HepG2 (cell line): Measurements from ENCODE around the gene CD207. TPM values are rescaled to one million over a fixed set of nuclear protein-coding genes. Genes with fewer than 3 reads are reported as not detected.
A peak's percentile ranks its signal among the peaks of the same experiment; 100 is the strongest.

Experiments
- ATAC-seq: fragments of 200-7000 bp; cut with Tn5 transposase; 3 replicates; pipeline ENCODE4 v1.9.1; 2020; ENCODE audit warnings: mild to moderate bottlenecking, moderate library complexity
- BruUV-seq: library from RNA; stranded (reverse); fragments of 400-500 nt; replicated peaks from 2 replicates; lab custom pipeline; 2021; lab: Mats Ljungman, UMichigan
- CTCF ChIA-PET: fragments of 300-600 bp; formaldehyde crosslinking; extraction: SDS; loops from one replicate; lab custom pipeline; 2021; ENCODE audit warnings: low total read pairs, inconsistent platforms, low intra/inter-chr PET ratio; lab: Yijun Ruan, JAX
- POLR2A ChIA-PET: fragments of 350-600 bp; sonication (Branson Sonifier 250); formaldehyde crosslinking; loops from one replicate; lab custom pipeline; 2020; ENCODE audit warnings: antibody characterized with exemption, inconsistent platforms; lab: Yijun Ruan, JAX
- DNase-seq: peaks from one replicate; pipeline ENCODE4 v3.0.0-alpha.2; 2015; ENCODE audit warnings: low spot score
- FAIRE-seq: peaks from 3 replicates; lab custom pipeline; 2011; peaks lifted over from hg19 to GRCh38; lab: Jason Lieb, UNC
- H2AFZ ChIP-seq: one replicate; pipeline ENCODE4 v1.6.1; 2011; ENCODE audit warnings: low read length, inconsistent platforms
- H3K27ac ChIP-seq: fragments of 300-600 bp; 3 replicates; pipeline ENCODE4 v1.8.0; 2011; ENCODE audit warnings: mixed run types, mild to moderate bottlenecking, mixed read lengths, low read length, inconsistent platforms; ENCODE audit not compliant: insufficient read depth; ENCODE audit errors: extremely low read length
- H3K27me3 ChIP-seq, 2 experiments: fragments of 200-600 bp in 1 of 2; 2 replicates in 1 of 2; 3 replicates in 1 of 2; pipeline versions ENCODE4 v1.6.0 to v1.8.0; 2011; ENCODE audit warnings: low read length in 2 of 2, mild to moderate bottlenecking in 2 of 2, moderate library complexity in 2 of 2, inconsistent platforms in 1 of 2; ENCODE audit not compliant: insufficient read depth in 2 of 2, control insufficient read depth in 1 of 2
- H3K36me3 ChIP-seq, 2 experiments: fragments of 200-600 bp in 1 of 2; replicated peaks in 1 of 2; 2 replicates in 1 of 2; 3 replicates in 1 of 2; pipeline versions ENCODE4 v1.5.1 to v1.8.0; 2011; ENCODE audit warnings: low read length in 2 of 2, inconsistent platforms in 1 of 2; ENCODE audit not compliant: insufficient read depth in 2 of 2, control insufficient read depth in 1 of 2
- H3K4me1 ChIP-seq: 2 replicates; pipeline ENCODE4 v1.5.1; 2012; ENCODE audit warnings: low read length, inconsistent platforms; ENCODE audit not compliant: insufficient read depth
- H3K4me2 ChIP-seq: 2 replicates; pipeline ENCODE4 v1.6.0; 2011; ENCODE audit warnings: low read depth, low read length, inconsistent platforms
- H3K4me3 ChIP-seq, 3 experiments: fragments of 200-600 bp in 1 of 3; sonication (generic), shearing (Covaris generic) in 1 of 3; replicated peaks in 1 of 3; 2 replicates each; pipeline ENCODE4 v1.5.1; 2011 to 2016; ENCODE audit warnings: low read length in 3 of 3, inconsistent platforms in 2 of 3, low read depth in 2 of 3, mild to moderate bottlenecking in 2 of 3, control low read depth in 1 of 3, mixed read lengths in 1 of 3; ENCODE audit not compliant: insufficient read depth in 1 of 3
- H3K79me2 ChIP-seq: one replicate; pipeline ENCODE4 v1.6.1; 2011; ENCODE audit warnings: low read length, inconsistent platforms; ENCODE audit not compliant: insufficient read depth
- H3K9ac ChIP-seq: 2 replicates; pipeline ENCODE4 v1.6.0; 2011; ENCODE audit warnings: mild to moderate bottlenecking, low read depth, low read length, inconsistent platforms; ENCODE audit not compliant: insufficient read depth
- H3K9me3 ChIP-seq: 2 replicates; pipeline ENCODE4 v1.5.1; 2012; ENCODE audit warnings: mild to moderate bottlenecking, low read length
- H4K20me1 ChIP-seq: 2 replicates; pipeline ENCODE4 v1.6.0; 2011; ENCODE audit warnings: inconsistent platforms, mild to moderate bottlenecking, low read length, moderate library complexity; ENCODE audit not compliant: insufficient read depth
- MED8 ChIP-seq: sonication (generic); formaldehyde crosslinking; IDR thresholded peaks from 2 replicates; pipeline ENCODE4 v1.8.1; 2023; ENCODE audit warnings: mild to moderate bottlenecking, missing genetic modification reagents; ENCODE audit not compliant: insufficient replicate concordance
- PHF21A ChIP-seq: sonication (generic); formaldehyde crosslinking; IDR thresholded peaks from 2 replicates; pipeline ENCODE4 v1.5.0; 2020; ENCODE audit warnings: mild to moderate bottlenecking, missing genetic modification reagents
- ZBTB43 ChIP-seq: sonication (generic); formaldehyde crosslinking; conservative IDR thresholded peaks from 2 replicates; pipeline ENCODE4 v1.4.0; 2020; ENCODE audit warnings: missing genetic modification reagents
- ZNF569 ChIP-seq: sonication (generic); formaldehyde crosslinking; IDR thresholded peaks from 2 replicates; pipeline ENCODE4 v1.5.0; 2020; ENCODE audit warnings: mild to moderate bottlenecking, missing genetic modification reagents, moderate library complexity, borderline replicate concordance
- WGBS: methylation state at CpG from one replicate; pipeline ENCODE4 v1.1.6; 2017; ENCODE audit warnings: low lambda C conversion rate; 5-methylcytosine and 5-hydroxymethylcytosine counted together
- in situ Hi-C: cut with HindIII; loops from 2 replicates; pipeline ENCODE4 v1.10.0; 2017; ENCODE audit warnings: low pct_unique_long_range_greater_than_20kb; ENCODE audit not compliant: extremely low pct_ligation_motif_present
- intact Hi-C: fragments of 100-400 bp; cut with micrococcal nuclease; formaldehyde crosslinking; loops from one replicate; pipeline ENCODE4 v1.10.0; 2022; ENCODE audit not compliant: unreplicated experiment
- polyA plus RNA-seq, 8 experiments: library from polyadenylated mRNA; depleted of rRNA in 3 of 8; stranded (reverse) in 7 of 8; unstranded in 1 of 8; fragments of >200 nt; fragmentation: Illumina TruSeq in 4 of 8; extraction: Trizol in 4 of 8; gene quantifications; 2 replicates each; pipeline versions ENCODE4 v1.2.1 to v1.2.3, GENCODE V29; 2011 to 2016; ENCODE audit warnings: low read depth in 4 of 8, missing spikeins in 1 of 8, mixed read lengths in 1 of 8; ENCODE audit not compliant: insufficient read depth in 1 of 8
- total RNA-seq, 5 experiments: library from RNA; depleted of rRNA; stranded (reverse); fragments of >200 nt; fragmentation: Illumina TruSeq; extraction: Trizol; gene quantifications; 2 replicates each; pipeline ENCODE4 v1.2.3, GENCODE V29; 2016; ENCODE audit warnings: low read depth in 1 of 5
- TF ChIP-seq, protein P1 (sequence below): sonication (generic); formaldehyde crosslinking; IDR thresholded peaks from 2 replicates; pipeline ENCODE4 v1.5.1; 2020; ENCODE audit warnings: missing genetic modification reagents, mild to moderate bottlenecking, borderline replicate concordance

The CD207 gene
- total and polyA plus RNA-seq, 2 of the 13 experiments (the other 11 are each of a cell fraction or from before 2014, with no cell fraction given) = 0.09 to 0.15 TPM

- TF ChIP-seq, protein P1, sequence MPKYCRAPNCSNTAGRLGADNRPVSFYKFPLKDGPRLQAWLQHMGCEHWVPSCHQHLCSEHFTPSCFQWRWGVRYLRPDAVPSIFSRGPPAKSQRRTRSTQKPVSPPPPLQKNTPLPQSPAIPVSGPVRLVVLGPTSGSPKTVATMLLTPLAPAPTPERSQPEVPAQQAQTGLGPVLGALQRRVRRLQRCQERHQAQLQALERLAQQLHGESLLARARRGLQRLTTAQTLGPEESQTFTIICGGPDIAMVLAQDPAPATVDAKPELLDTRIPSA = no peak
- no peak for TF ChIP-seq PHF21A (CRISPR knock-in tag)
- no peak for TF ChIP-seq ZBTB43 (CRISPR knock-in tag)
- TF ChIP-seq, all 625 proteins: peak for 0
Observed at GRCh38 chr2:70817284-70817954, 18.2 kb downstream of the CD207 start (continued).

- no peaks in the 10 kb centered on the region for H3K79me2 ChIP-seq
- intact Hi-C loops = no loop called here
- POLR2A ChIA-PET = interaction anchor here (1.0 kb wide), 1 partner anchor 10 kb away, joined by 4 read pairs; no protein-coding TSS in a partner anchor
- FAIRE-seq (no peak), ATAC-seq (no peak), DNase-seq (no peak)
- no peak overlapping the region for H3K4me3 ChIP-seq
- H3K4me2 ChIP-seq = no peak overlapping the region
- H2AFZ ChIP-seq = no peak overlapping the region
- peaks cover 2 to 14% of the 10 kb centered on the region in 2 experiments; a peak in 3 of 5 replicates for H3K27me3 ChIP-seq
- in situ Hi-C loops = no loop called here
- H3K9ac ChIP-seq = no peak overlapping the region
- WGBS = 41% methylated on average over 5 of the region's 5 CpGs
- no TSS peak for BruUV-seq
- CTCF ChIA-PET = no interaction called here
- H3K36me3 ChIP-seq = no peaks in the 10 kb centered on the region
- no peaks in the 10 kb centered on the region for H3K9me3 ChIP-seq
- no peak overlapping the region for H3K27ac ChIP-seq
- no peaks in the 10 kb centered on the region for H4K20me1 ChIP-seq
- TF ChIP-seq MED8 (CRISPR knock-in tag) (peak; percentile 37), ZNF569 (CRISPR knock-in tag) (no peak)
- H3K4me1 ChIP-seq = peaks cover 53% of the 10 kb centered on the region
Observed at GRCh38 chr2:70816726-70817125, 18.9 kb downstream of the CD207 start.
